ENCODE measurements around the gene EMC9. TPM values are rescaled to one million over a fixed set of nuclear protein-coding genes. Genes with fewer than 3 reads are reported as not detected.

Gene EMC9
- total and polyA plus RNA-seq, 5 donors = 17.2 to 21.2 (median 18.5) TPM

DNA sequence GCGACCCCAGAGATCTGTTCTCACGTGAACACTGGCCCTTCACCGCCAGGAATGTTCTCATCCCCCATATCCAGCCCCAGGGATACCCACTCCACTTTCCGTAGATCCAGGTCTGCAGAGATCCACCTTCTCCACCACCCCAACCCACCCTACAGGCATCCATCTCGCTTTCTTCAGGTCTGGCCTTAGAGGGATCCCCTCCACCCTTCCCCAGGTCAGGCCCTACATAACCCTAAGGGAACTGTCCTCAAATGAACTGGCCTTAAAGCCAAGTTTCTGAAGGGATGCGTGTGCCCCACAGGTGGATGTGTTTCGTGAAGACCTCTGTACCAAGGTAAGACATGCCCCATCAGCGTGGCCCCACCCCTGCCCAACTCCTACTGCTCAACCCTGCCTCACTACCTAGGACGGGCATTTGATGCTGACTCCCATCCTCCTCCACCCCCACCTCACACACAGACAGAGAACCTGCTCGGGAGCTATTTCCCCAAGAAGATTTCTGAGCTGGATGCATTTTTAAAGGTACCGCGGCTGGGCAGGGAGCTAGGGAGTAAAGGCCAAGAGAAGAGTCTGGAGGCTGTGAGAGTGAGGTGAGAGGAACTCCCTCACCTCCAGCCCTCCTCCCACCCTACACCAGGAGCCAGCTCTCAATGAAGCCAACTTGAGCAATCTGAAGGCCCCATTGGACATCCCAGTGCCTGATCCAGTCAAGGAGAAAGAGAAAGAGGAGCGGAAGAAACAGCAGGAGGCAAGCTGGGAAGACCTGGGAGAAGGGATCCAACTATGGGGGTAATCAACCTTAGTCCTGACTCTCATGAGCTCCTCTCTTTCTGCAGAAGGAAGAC lies 4.5 kb downstream of the EMC9 start:
- Histone ChIP-seq H3K27ac (ENCODE audit: low read length) (peak overlapping the region; percentile 65), H3K27me3 (ENCODE audit: control insufficient read depth, insufficient read depth) (no peaks in the 10 kb centered on the region), H3K4me1 (ENCODE audit: control insufficient read depth, insufficient read depth, low read length) (peaks cover 2% of the 10 kb centered on the region), H3K9me3 (ENCODE audit: control insufficient read depth, low read length) (no peaks in the 10 kb centered on the region), H3K4me3 (ENCODE audit: low read length) (peak overlapping the region; percentile 67)
- ATAC-seq (no peak), DNase-seq (no peak)
- intact Hi-C loops (cut with DNase I) = no loop called here
- 40% methylated on average over 13 of the region's 13 CpGs for WGBS

DNA sequence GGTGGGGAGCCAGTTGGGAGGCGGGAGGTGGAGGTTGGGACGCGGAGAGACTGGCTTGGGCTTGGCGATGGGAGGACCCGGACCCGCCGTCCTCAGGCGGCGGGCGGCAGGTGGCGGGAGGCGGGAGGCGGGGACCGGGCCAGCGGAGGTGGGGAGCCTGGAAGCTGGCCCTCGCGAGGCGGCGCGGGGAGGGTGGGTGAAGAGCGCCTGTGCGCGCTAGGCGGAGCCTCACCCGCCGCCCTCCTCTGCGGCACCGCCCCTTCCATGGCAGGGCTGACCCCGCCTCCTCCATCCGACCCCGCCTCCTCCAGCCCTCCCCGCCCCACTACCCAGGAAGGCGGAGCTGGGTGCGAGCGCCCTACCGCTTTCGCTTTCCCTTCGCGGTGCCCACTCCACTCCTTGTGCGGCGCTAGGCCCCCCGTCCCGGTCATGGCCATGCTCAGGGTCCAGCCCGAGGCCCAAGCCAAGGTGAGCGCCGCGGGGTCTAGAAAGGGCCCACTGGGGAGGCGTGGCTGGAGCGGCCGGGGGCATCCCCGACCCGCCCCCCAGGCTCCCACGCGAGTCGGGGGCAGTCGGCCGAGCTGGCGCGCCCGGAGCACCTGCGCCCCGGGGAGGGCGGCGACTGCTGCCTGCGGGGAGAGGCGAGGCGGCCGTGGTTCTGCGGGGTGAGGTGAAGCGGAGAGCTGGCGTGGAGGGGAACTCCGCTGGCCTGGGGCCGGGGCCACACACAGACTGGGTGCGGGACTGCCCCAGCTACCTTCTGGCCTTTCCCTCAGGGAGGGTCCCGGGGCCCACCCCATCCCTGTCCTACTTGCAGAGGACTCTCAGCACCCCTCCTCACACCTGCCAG lies 5.3 kb downstream of the EMC9 start, which contains the start of gene PSME1:
PSME1 (plus strand) TSS at position 361 of the 850 bp plus-strand sequence; CDS start at position 430, 69 bp downstream.
- ATAC-seq (peak; percentile 95 to 97), DNase-seq (peak; percentile 94 to 98 (median 98))
- Histone ChIP-seq H3K27ac (ENCODE audit: low read length) (peak within 1 kb of the TSS; percentile 65), H3K9me3 (ENCODE audit: control insufficient read depth, low read length) (no peaks in the 10 kb centered on the region), H3K4me3 (ENCODE audit: low read length) (peak within 1 kb of the TSS; percentile 67), H3K27me3 (ENCODE audit: control insufficient read depth, insufficient read depth) (no peaks in the 10 kb centered on the region), H3K4me1 (ENCODE audit: control insufficient read depth, insufficient read depth, low read length) (peaks cover 2% of the 10 kb centered on the region)
- WGBS = under 1% methylated on average over 74 of the region's 75 CpGs
- intact Hi-C loops (cut with DNase I) = no loop called here

GRCh38 chr14:24135584-24135833 lies 5.9 kb downstream of the EMC9 start:
- no peak for ATAC-seq

GRCh38 chr14:24133735-24134134 lies 7.7 kb downstream of the EMC9 start:
- 99% methylated on average over 1 of the region's 1 CpG for WGBS
- ATAC-seq (no peak), DNase-seq (no peak)
- intact Hi-C loops (cut with DNase I) = no loop called here
- H3K4me3 ChIP-seq (ENCODE audit: low read length) = no peak overlapping the region
- peaks cover 6% of the 10 kb centered on the region for H3K4me1 ChIP-seq (ENCODE audit: control insufficient read depth, insufficient read depth, low read length)
- H3K9me3 ChIP-seq (ENCODE audit: control insufficient read depth, low read length) = no peaks in the 10 kb centered on the region
- H3K27me3 ChIP-seq (ENCODE audit: control insufficient read depth, insufficient read depth) = no peaks in the 10 kb centered on the region
- H3K27ac ChIP-seq (ENCODE audit: low read length) = no peak overlapping the region

More at GRCh38 chr14:24135584-24135833, 5.9 kb downstream of the EMC9 start:
- no peak for DNase-seq
- peak overlapping the region; percentile 39 for H3K4me3 ChIP-seq (ENCODE audit: low read length)
- no peaks in the 10 kb centered on the region for H3K27me3 ChIP-seq (ENCODE audit: control insufficient read depth, insufficient read depth)
- 6% methylated on average over 9 of the region's 9 CpGs for WGBS
- H3K27ac ChIP-seq (ENCODE audit: low read length) = peak overlapping the region; percentile 57
- no peaks in the 10 kb centered on the region for H3K9me3 ChIP-seq (ENCODE audit: control insufficient read depth, low read length)
- H3K4me1 ChIP-seq (ENCODE audit: control insufficient read depth, insufficient read depth, low read length) = peaks cover 7% of the 10 kb centered on the region
- intact Hi-C loops (cut with DNase I) = no loop called here

GRCh38 chr14:24132976-24133375 lies 8.4 kb downstream of the EMC9 start:
- H3K9me3 ChIP-seq (ENCODE audit: control insufficient read depth, low read length) = no peaks in the 10 kb centered on the region
- intact Hi-C loops (cut with DNase I) = no loop called here
- no peak for ATAC-seq
- no peak overlapping the region for H3K4me3 ChIP-seq (ENCODE audit: low read length)
- H3K27me3 ChIP-seq (ENCODE audit: control insufficient read depth, insufficient read depth) = no peaks in the 10 kb centered on the region
- DNase-seq = no peak
- H3K27ac ChIP-seq (ENCODE audit: low read length) = peak overlapping the region; percentile 99
- peaks cover 6% of the 10 kb centered on the region for H3K4me1 ChIP-seq (ENCODE audit: control insufficient read depth, insufficient read depth, low read length)
- WGBS = 79% methylated on average over 2 of the region's 2 CpGs

- peak overlapping the region; percentile 99 for H3K27ac ChIP-seq (ENCODE audit: low read length)
Measured at GRCh38 chr14:24132061-24132685, 9.2 kb downstream of the EMC9 start.

GRCh38 chr14:24131549-24131966 lies 9.8 kb downstream of the EMC9 start:
- DNase-seq = no peak
- intact Hi-C loops (cut with DNase I) = no loop called here

More at GRCh38 chr14:24132061-24132685, 9.2 kb downstream of the EMC9 start:
- ATAC-seq (no peak), DNase-seq (peak in 2 of 3 donors; percentile 72 to 74)
- Histone ChIP-seq H3K27me3 (ENCODE audit: control insufficient read depth, insufficient read depth) (no peaks in the 10 kb centered on the region), H3K4me1 (ENCODE audit: control insufficient read depth, insufficient read depth, low read length) (peaks cover 6% of the 10 kb centered on the region), H3K9me3 (ENCODE audit: control insufficient read depth, low read length) (no peaks in the 10 kb centered on the region), H3K4me3 (ENCODE audit: low read length) (no peak overlapping the region)
- WGBS = 46% methylated on average over 24 of the region's 24 CpGs
- intact Hi-C loops (cut with DNase I) = no loop called here

DNA sequence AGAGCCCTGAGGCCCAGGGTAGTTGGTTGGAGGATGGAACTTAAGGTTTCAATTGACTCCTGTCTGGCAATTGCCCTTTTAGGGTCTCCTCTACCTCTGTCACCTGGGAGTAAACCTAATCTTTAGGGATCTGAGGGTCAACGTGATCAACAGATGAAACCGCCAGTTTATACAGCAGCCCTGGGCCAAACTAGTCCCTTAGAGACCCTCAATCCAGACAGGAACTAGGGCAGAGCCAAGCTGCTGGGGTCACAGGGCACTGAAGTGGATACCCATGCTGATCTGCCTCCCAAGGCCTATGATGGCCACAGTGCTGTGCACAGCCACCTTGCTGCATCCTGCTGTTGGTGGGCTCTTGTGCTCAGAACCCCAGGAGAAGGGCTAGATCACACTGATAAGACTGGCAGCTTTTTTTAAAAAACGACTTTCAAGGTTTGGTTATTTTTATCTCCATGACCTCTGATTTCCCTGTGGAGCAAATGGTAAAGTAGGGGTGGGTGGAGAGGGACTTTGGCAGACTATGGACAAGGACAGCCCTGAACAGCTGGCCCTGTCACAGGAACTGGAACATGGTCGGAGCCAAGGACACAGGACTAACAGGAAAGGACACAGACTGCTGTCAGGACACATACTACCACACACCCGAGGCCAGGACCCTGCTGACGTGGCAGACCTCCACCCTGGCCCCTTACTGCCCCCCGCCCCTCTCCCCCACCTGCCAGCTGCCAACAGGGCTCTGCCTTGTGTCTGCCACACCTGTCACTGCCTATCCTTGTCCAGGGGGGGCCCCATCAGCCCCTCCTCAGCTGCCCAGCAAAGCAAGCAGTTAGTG lies 10.5 kb downstream of the EMC9 start:
- H3K9me3 ChIP-seq (ENCODE audit: control insufficient read depth, low read length) = no peaks in the 10 kb centered on the region
- DNase-seq (peak; percentile 73 to 90 (median 87)), ATAC-seq (peak; percentile 66 to 68)
- peak overlapping the region; percentile 99 for H3K27ac ChIP-seq (ENCODE audit: low read length)
- intact Hi-C loops (cut with DNase I) = no loop called here
- WGBS = 26% methylated on average over 7 of the region's 7 CpGs
- H3K4me1 ChIP-seq (ENCODE audit: control insufficient read depth, insufficient read depth, low read length) = peaks cover 6% of the 10 kb centered on the region
- H3K27me3 ChIP-seq (ENCODE audit: control insufficient read depth, insufficient read depth) = no peaks in the 10 kb centered on the region
- H3K4me3 ChIP-seq (ENCODE audit: low read length) = no peak overlapping the region

More at GRCh38 chr14:24131549-24131966, 9.8 kb downstream of the EMC9 start:
- Histone ChIP-seq H3K27ac (ENCODE audit: low read length) (peak overlapping the region; percentile 99), H3K4me3 (ENCODE audit: low read length) (no peak overlapping the region), H3K4me1 (ENCODE audit: control insufficient read depth, insufficient read depth, low read length) (peaks cover 6% of the 10 kb centered on the region), H3K27me3 (ENCODE audit: control insufficient read depth, insufficient read depth) (no peaks in the 10 kb centered on the region), H3K9me3 (ENCODE audit: control insufficient read depth, low read length) (no peaks in the 10 kb centered on the region)
- 49% methylated on average over 15 of the region's 15 CpGs for WGBS
- peak; percentile 1 to 3 for ATAC-seq

DNA sequence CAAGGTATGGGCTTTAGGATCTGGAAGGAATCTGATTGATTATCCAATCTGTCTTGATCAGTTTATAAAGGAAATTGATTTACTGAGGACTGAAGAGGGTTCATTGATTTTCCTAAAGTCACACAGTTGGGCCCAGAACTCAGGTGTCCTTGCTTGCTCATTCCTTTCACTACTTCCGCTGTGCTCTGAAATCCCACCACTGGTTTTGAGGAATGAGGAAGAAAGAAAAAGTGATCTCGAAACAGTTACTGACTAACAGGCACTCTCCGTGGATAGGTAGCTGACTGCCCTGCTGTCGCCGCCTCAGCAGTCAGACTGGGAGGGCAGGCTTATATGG lies 11.0 kb downstream of the EMC9 start, which contains the start of gene FITM1:
FITM1 (plus strand) TSS at position 280 of the 337 bp plus-strand sequence. CDS start 905 bp downstream, outside the sequence.
- WGBS = 87% methylated on average over 5 of the region's 5 CpGs
- no peaks in the 10 kb centered on the region for H3K27me3 ChIP-seq (ENCODE audit: control insufficient read depth, insufficient read depth)
- H3K27ac ChIP-seq (ENCODE audit: low read length) = peak within 1 kb of the TSS; percentile 99
- no peak within 1 kb of the TSS for H3K4me3 ChIP-seq (ENCODE audit: low read length)
- DNase-seq (no peak), ATAC-seq (no peak)
- intact Hi-C loops (cut with DNase I) = no loop called here
- H3K4me1 ChIP-seq (ENCODE audit: control insufficient read depth, insufficient read depth, low read length) = peaks cover 6% of the 10 kb centered on the region
- no peaks in the 10 kb centered on the region for H3K9me3 ChIP-seq (ENCODE audit: control insufficient read depth, low read length)

DNA sequence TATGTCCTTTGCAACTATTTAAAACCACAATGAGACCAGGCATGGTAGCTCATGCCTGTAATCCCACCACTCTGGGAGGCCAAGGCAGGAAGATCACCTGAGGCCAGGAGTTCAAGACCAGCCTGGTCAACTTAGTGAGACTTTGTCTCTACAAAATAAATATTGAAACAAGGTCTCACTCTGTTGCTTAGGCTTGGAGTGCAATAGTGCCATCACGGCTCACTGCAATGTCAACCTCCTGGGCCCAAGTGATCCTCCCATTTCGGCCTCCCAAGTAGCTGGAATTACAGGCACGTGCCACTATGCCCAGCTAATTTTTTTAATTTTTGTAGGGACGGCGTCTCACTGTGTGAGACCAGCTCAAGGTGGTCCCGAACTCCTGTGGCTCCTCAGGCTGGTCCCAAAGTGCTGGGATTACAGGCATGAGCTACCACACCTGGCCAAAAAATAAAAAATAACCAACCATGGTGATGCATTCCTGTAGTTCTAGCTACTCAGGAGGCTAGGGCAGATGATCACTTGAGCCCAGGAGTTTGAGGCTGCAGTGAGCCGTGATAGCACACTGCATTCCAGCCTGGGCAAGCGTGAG lies 11.9 kb downstream of the EMC9 start:
- Histone ChIP-seq H3K4me3 (ENCODE audit: low read length) (no peak overlapping the region), H3K27ac (ENCODE audit: low read length) (no peak overlapping the region), H3K9me3 (ENCODE audit: control insufficient read depth, low read length) (no peaks in the 10 kb centered on the region), H3K4me1 (ENCODE audit: control insufficient read depth, insufficient read depth, low read length) (peaks cover 6% of the 10 kb centered on the region), H3K27me3 (ENCODE audit: control insufficient read depth, insufficient read depth) (no peaks in the 10 kb centered on the region)
- 91% methylated on average over 8 of the region's 8 CpGs for whole genome bisulfite sequencing
- DNase-seq (no peak), ATAC-seq (no peak)
- intact Hi-C loops (cut with DNase I) = no loop called here
